OCI-LY7 (cell line): ENCODE measurements around the gene ZFYVE28. TPM values are rescaled to one million over a fixed set of nuclear protein-coding genes. Genes with fewer than 3 reads are reported as not detected.
A peak's percentile ranks its signal among the peaks of the same experiment; 100 is the strongest.

Experiments
- BruUV-seq: library from RNA; stranded (reverse); fragments of 400-500 nt; replicated peaks from 2 replicates; lab custom pipeline; 2021; lab: Mats Ljungman, UMichigan
- CTCF ChIA-PET: fragments of 300-600 bp; sonication (Branson Sonifier 250); formaldehyde crosslinking; loops from one replicate; lab custom pipeline; 2022; ENCODE audit warnings: antibody characterized with exemption; ENCODE audit not compliant: unreplicated experiment; lab: Charles Lee
- POLR2A ChIA-PET: fragments of 300-600 bp; sonication (Branson Sonifier 250); formaldehyde crosslinking; loops from one replicate; lab custom pipeline; 2022; ENCODE audit warnings: antibody characterized with exemption; lab: Charles Lee
- DNase-seq: peaks from one replicate; pipeline ENCODE4 v3.0.0-alpha.2; 2015; ENCODE audit warnings: low spot score
- H2AFZ ChIP-seq: fragments of 200-600 bp; sonication (generic), shearing (Covaris generic); 2 replicates; pipeline ENCODE4 v1.6.1; 2014; ENCODE audit warnings: mild to moderate bottlenecking, antibody characterized with exemption, low read length, moderate library complexity
- H3K27ac ChIP-seq: fragments of 200-600 bp; sonication (generic); 2 replicates; pipeline ENCODE4 v1.5.1; 2014; ENCODE audit warnings: mixed run types, low read depth, mild to moderate bottlenecking, moderate library complexity, low read length, inconsistent platforms; ENCODE audit not compliant: poor library complexity, severe bottlenecking
- H3K36me3 ChIP-seq: fragments of 200-600 bp; sonication (generic); 2 replicates; pipeline ENCODE4 v1.6.1; 2014; ENCODE audit warnings: mild to moderate bottlenecking, antibody characterized with exemption, low read length, moderate library complexity, mixed read lengths; ENCODE audit not compliant: insufficient read depth
- H3K4me1 ChIP-seq: fragments of 200-600 bp; sonication (generic); 2 replicates; pipeline ENCODE4 v1.5.1; 2014; ENCODE audit warnings: mild to moderate bottlenecking, low read length; ENCODE audit not compliant: insufficient read depth, poor library complexity, severe bottlenecking
- H3K4me2 ChIP-seq: fragments of 200-600 bp; sonication (generic); 2 replicates; pipeline ENCODE4 v1.6.1; 2014; ENCODE audit warnings: mild to moderate bottlenecking, low read length
- H3K4me3 ChIP-seq: fragments of 200-600 bp; sonication (generic); 2 replicates; pipeline ENCODE4 v1.5.1; 2014; ENCODE audit warnings: mild to moderate bottlenecking, low read depth, low read length; ENCODE audit not compliant: poor library complexity, severe bottlenecking
- H3K79me2 ChIP-seq: fragments of 200-600 bp; sonication (generic); 2 replicates; pipeline ENCODE4 v1.6.1; 2016; ENCODE audit warnings: low read depth, mild to moderate bottlenecking, low read length, moderate library complexity, mixed read lengths; ENCODE audit not compliant: insufficient read depth
- H3K9me2 ChIP-seq: fragments of 200-600 bp; sonication (generic); 2 replicates; pipeline ENCODE4 v1.6.1; 2016; ENCODE audit warnings: mild to moderate bottlenecking, low read length, mixed read lengths; ENCODE audit not compliant: insufficient read depth
- H3K9me3 ChIP-seq: fragments of 200-600 bp; sonication (generic); 2 replicates; pipeline ENCODE4 v1.6.1; 2014; ENCODE audit warnings: mild to moderate bottlenecking, mixed run types, low read length, mixed read lengths
- H4K20me1 ChIP-seq: fragments of 200-600 bp; sonication (generic); 2 replicates; pipeline ENCODE4 v1.6.1; 2014; ENCODE audit warnings: mild to moderate bottlenecking, antibody characterized with exemption, low read length, moderate library complexity, mixed read lengths; ENCODE audit not compliant: insufficient read depth
- EZH2phosphoT487 ChIP-seq: fragments of 200-600 bp; sonication (generic); IDR thresholded peaks from 2 replicates; pipeline ENCODE4 v1.6.1; 2018; ENCODE audit warnings: low read depth, borderline replicate concordance, mild to moderate bottlenecking, mixed run types, antibody characterized with exemption, low read length, moderate library complexity, mixed read lengths
- intact Hi-C: fragments of 100-400 bp; cut with micrococcal nuclease; formaldehyde crosslinking; loops from one replicate; pipeline ENCODE4 v1.10.0; 2022; ENCODE audit not compliant: unreplicated experiment
- total RNA-seq, 2 experiments: library from RNA; depleted of rRNA in 1 of 2; stranded (reverse); fragments of >200 nt in 1 of 2; shearing (Covaris generic) in 1 of 2; gene quantifications; 2 replicates each; pipeline ENCODE4 v1.2.3, GENCODE V29; 2014 to 2022
- TF ChIP-seq, protein P1 (sequence below): fragments of 200-600 bp; sonication (generic); conservative IDR thresholded peaks from 2 replicates; pipeline ENCODE4 v1.5.1; 2014; ENCODE audit warnings: mild to moderate bottlenecking, antibody characterized with exemption, low read length, moderate library complexity, mixed read lengths

Gene ZFYVE28
- total RNA-seq, 2 experiments from 2014 or later, result 0.32 TPM; not detected in 1

DNA sequence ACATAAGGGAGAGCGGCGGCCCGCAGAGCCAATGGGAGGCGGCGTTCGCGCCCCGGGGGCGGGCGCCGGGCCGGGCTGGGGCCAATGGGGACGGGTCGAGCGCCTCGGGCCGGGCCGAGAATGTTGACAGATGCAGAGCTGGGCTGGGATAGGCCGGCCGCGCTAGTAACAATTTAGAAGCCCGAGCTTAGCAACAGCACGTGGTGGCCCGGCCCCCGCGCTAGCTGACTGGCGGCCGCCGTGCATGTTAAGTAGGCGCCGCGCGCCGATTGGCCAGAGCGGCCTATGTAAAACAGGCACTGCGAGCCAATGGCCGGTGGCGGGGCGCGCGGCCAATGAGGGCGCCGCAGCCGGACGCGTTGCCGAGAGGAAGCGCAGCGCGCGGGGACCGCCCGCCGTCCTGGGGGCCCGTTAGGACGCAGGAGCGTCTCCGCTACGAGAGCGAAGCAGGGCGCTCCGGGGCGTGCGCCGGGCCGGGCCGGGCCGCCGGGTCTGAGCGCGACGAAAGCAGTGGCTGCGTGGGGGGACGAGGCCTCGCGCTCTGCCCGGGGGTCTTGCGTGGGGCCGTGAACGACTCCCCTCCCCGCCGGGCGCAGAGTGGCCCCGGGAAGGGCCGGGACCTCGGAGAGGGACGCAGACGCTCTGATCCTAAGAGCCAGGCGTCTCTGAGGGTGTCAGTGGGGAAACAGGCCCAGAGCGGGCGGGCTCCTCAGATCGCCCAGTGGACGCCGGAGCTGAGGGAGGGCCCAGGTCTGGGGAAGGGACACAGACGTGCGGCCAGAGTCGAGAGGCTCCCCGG is 156.1 kb downstream of the ZFYVE28 start:
- Histone ChIP-seq H3K9me3 (no peaks in the 10 kb centered on the region), H3K27ac (peak overlapping the region; percentile 49), H3K4me1 (peaks cover 20% of the 10 kb centered on the region), H3K79me2 (no peaks in the 10 kb centered on the region), H3K36me3 (no peaks in the 10 kb centered on the region), H4K20me1 (no peaks in the 10 kb centered on the region), H3K4me3 (peak overlapping the region; percentile 71), H3K4me2 (peak overlapping the region; percentile 81), H2AFZ (peak overlapping the region; percentile 72; the same call in 1 of the 2 replicates), H3K9me2 (no peaks in the 10 kb centered on the region)
- intact Hi-C loops, result loop anchor here (1.0 kb wide), 1 partner anchor 20 kb away; the partner anchor contains the start of genes HAUS3 and POLN
- POLR2A ChIA-PET, result interaction anchor here (0.6 to 2.4 kb wide), 5 partner anchors 20 to 207 kb away, joined by 3 to 7 read pairs (median 5); partner anchors contain the start of genes HAUS3, POLN and RNF4
- peak; percentile 100 for DNase-seq
- CTCF ChIA-PET, result no interaction called here
- no peak for TF ChIP-seq EZH2phosphoT487
- TF ChIP-seq, protein P1, sequence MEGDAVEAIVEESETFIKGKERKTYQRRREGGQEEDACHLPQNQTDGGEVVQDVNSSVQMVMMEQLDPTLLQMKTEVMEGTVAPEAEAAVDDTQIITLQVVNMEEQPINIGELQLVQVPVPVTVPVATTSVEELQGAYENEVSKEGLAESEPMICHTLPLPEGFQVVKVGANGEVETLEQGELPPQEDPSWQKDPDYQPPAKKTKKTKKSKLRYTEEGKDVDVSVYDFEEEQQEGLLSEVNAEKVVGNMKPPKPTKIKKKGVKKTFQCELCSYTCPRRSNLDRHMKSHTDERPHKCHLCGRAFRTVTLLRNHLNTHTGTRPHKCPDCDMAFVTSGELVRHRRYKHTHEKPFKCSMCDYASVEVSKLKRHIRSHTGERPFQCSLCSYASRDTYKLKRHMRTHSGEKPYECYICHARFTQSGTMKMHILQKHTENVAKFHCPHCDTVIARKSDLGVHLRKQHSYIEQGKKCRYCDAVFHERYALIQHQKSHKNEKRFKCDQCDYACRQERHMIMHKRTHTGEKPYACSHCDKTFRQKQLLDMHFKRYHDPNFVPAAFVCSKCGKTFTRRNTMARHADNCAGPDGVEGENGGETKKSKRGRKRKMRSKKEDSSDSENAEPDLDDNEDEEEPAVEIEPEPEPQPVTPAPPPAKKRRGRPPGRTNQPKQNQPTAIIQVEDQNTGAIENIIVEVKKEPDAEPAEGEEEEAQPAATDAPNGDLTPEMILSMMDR, result no peak
- BruUV-seq, result no TSS peak

DNA sequence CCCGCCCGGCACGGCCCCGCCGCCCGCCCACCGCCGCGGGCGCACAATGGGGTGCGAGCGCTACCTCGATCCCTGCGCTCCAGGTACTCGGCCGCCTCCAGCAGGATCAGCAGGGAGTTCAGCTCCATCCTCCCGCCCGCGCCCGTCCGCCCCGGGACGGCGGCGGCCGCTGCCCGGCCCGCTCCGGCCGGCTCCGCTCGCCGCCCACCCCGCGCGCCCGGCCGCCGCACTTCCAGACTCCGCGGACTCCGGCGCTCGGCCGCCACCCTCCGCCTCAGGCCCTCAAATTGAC is 156.6 kb downstream of the ZFYVE28 start, which contains the start of gene MXD4:
Gene MXD4, minus strand, starts transcription at position 257 of the 292 bp plus-strand sequence. Its CDS starts 129 bp downstream, at position 128.
- POLR2A ChIA-PET, result interaction anchor here (0.9 to 2.4 kb wide), 2 partner anchors 20 to 129 kb away, joined by 5 to 7 read pairs; partner anchors contain the start of genes HAUS3 and POLN
- peak within 1 kb of the TSS; percentile 72 for H2AFZ ChIP-seq
- no peak for DNase-seq
- H3K4me3 ChIP-seq, result peak within 1 kb of the TSS; percentile 76
- peak within 1 kb of the TSS; percentile 96 for H3K4me2 ChIP-seq
- H3K36me3 ChIP-seq, result no peaks in the 10 kb centered on the region
- CTCF ChIA-PET, result no interaction called here
- no peaks in the 10 kb centered on the region for H3K79me2 ChIP-seq
- H3K27ac ChIP-seq, result peak within 1 kb of the TSS; percentile 49
- H4K20me1 ChIP-seq, result no peaks in the 10 kb centered on the region
- BruUV-seq, result no TSS peak
- intact Hi-C loops, result loop anchor here (1.0 kb wide), 1 partner anchor 19 kb away; the partner anchor contains the start of genes HAUS3 and POLN
- no peaks in the 10 kb centered on the region for H3K9me3 ChIP-seq
- peaks cover 20% of the 10 kb centered on the region for H3K4me1 ChIP-seq
- no peaks in the 10 kb centered on the region for H3K9me2 ChIP-seq
- TF ChIP-seq EZH2phosphoT487, result no peak
- TF ChIP-seq, protein P1, result no peak
